Measurements from ENCODE around the gene MIAT.

GRCh38 chr22:26616650-26617049, 40.7 kb upstream of the MIAT start:
- TF ChIP-seq, protein P1, sequence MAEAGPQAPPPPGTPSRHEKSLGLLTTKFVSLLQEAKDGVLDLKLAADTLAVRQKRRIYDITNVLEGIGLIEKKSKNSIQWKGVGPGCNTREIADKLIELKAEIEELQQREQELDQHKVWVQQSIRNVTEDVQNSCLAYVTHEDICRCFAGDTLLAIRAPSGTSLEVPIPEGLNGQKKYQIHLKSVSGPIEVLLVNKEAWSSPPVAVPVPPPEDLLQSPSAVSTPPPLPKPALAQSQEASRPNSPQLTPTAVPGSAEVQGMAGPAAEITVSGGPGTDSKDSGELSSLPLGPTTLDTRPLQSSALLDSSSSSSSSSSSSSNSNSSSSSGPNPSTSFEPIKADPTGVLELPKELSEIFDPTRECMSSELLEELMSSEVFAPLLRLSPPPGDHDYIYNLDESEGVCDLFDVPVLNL (CRISPR knock-in tag; IDR thresholded peaks at IDR 0.05; ENCODE audit: low read depth), result no peak
- no peak for TF ChIP-seq EZH2 (IDR thresholded peaks at IDR 0.05; ENCODE audit: borderline replicate concordance, low read depth, low read length)
- TF ChIP-seq ZNF75A (CRISPR knock-in tag; IDR thresholded peaks at IDR 0.05), result no peak
- no peak for TF ChIP-seq MXI1 (IDR thresholded peaks at IDR 0.05; ENCODE audit: low read depth, low read length)
- TF ChIP-seq CBX8 (IDR thresholded peaks at IDR 0.05; ENCODE audit: borderline replicate concordance, extremely low read depth, low read depth, low read length, poor library complexity, severe bottlenecking), result no peak
